Smooth muscle cell (in vitro differentiated cells): ENCODE results near the gene PTPRM. TPM values are rescaled to one million over a fixed set of nuclear protein-coding genes. Genes with fewer than 3 reads are reported as not detected.

Experiments used
- DNase-seq: peaks from one replicate; lab custom pipeline; 2025; ENCODE audit not compliant: unreplicated experiment; lab: John Stamatoyannopoulos, UW
- H2AFZ ChIP-seq: fragments of 200-600 bp; sonication (generic); 2 replicates; pipeline ENCODE4 v1.6.0; 2016; ENCODE audit warnings: antibody characterized with exemption, low read depth, mild to moderate bottlenecking
- H3F3A ChIP-seq: fragments of 200-600 bp; sonication (generic); 2 replicates; pipeline ENCODE4 v1.6.0; 2017; ENCODE audit warnings: antibody characterized with exemption, low read depth
- H3K27ac ChIP-seq: fragments of 200-600 bp; sonication (generic); 2 replicates; pipeline ENCODE4 v1.5.1; 2016; ENCODE audit warnings: low read depth, mild to moderate bottlenecking
- H3K27me3 ChIP-seq: fragments of 200-600 bp; sonication (generic); 2 replicates; pipeline ENCODE4 v1.6.1; 2016; ENCODE audit warnings: low read depth, mild to moderate bottlenecking
- H3K36me3 ChIP-seq: fragments of 200-600 bp; sonication (generic); 2 replicates; pipeline ENCODE4 v1.5.1; 2016; ENCODE audit warnings: low read depth
- H3K4me1 ChIP-seq: fragments of 200-600 bp; sonication (generic); 2 replicates; pipeline ENCODE4 v1.5.1; 2016; ENCODE audit warnings: low read depth
- H3K4me2 ChIP-seq: fragments of 200-600 bp; sonication (generic); 2 replicates; pipeline ENCODE4 v1.6.0; 2016; ENCODE audit warnings: mild to moderate bottlenecking
- H3K4me3 ChIP-seq: fragments of 200-600 bp; sonication (generic); 2 replicates; pipeline ENCODE4 v1.5.1; 2016; ENCODE audit warnings: mild to moderate bottlenecking
- H3K79me2 ChIP-seq: fragments of 200-600 bp; sonication (generic); 2 replicates; pipeline ENCODE4 v1.6.0; 2016; ENCODE audit warnings: low read depth, mild to moderate bottlenecking
- H3K9ac ChIP-seq: fragments of 200-600 bp; sonication (generic); 2 replicates; pipeline ENCODE4 v1.6.0; 2016; ENCODE audit warnings: low read depth
- H3K9me3 ChIP-seq: fragments of 200-600 bp; sonication (generic); replicated peaks from 2 replicates; pipeline ENCODE4 v1.5.1; 2016; ENCODE audit warnings: low read depth
- H4K20me1 ChIP-seq: fragments of 200-600 bp; sonication (generic); 2 replicates; pipeline ENCODE4 v1.6.0; 2016; ENCODE audit warnings: low read depth
- CTCF ChIP-seq: fragments of 200-600 bp; sonication (generic); IDR thresholded peaks from 2 replicates; pipeline ENCODE4 v1.5.1; 2017; ENCODE audit warnings: borderline replicate concordance, mild to moderate bottlenecking, antibody characterized with exemption; ENCODE audit not compliant: insufficient read depth, poor library complexity, severe bottlenecking
- WGBS: methylation state at CpG from one replicate; pipeline ENCODE4 v1.1.7; 2016; ENCODE audit warnings: low lambda C conversion rate; 5-methylcytosine and 5-hydroxymethylcytosine counted together
- polyA plus RNA-seq: library from polyadenylated mRNA; unstranded; fragments of >200 nt; fragmentation: Nextera tagmentation; extraction: Ambion mirVana; gene quantifications from 2 replicates; pipeline ENCODE4 v1.2.1, GENCODE V29; 2016
- total RNA-seq: library from RNA; depleted of rRNA; stranded (reverse); fragments of >200 nt; gene quantifications from 2 replicates; pipeline ENCODE4 v1.2.3, GENCODE V29; 2014

Gene PTPRM
- total and polyA plus RNA-seq, 2 experiments from 2014 or later: 57.5 to 115 TPM

DNA sequence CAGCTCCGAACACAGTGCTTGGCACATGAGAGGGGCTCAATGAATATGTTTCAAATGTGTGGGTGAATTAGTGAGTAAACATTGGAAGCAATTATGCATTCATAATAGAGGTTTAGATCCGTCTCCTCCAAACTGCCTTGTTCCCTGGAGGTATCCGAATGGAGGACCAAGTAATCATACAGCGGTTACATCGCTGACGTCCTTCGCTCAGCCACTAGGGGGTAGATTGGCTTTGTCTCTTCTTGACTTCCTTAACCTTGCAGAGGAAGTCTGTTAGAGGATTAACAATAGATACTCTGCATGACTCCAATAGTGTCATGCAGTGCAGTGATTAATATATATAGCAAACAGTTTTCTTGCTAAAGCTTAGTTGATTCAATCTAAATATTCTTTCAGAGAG is 517.0 kb downstream of the PTPRM start:
- WGBS: 15% methylated on average over 7 of the region's 7 CpGs
- DNase-seq: no peak

DNA sequence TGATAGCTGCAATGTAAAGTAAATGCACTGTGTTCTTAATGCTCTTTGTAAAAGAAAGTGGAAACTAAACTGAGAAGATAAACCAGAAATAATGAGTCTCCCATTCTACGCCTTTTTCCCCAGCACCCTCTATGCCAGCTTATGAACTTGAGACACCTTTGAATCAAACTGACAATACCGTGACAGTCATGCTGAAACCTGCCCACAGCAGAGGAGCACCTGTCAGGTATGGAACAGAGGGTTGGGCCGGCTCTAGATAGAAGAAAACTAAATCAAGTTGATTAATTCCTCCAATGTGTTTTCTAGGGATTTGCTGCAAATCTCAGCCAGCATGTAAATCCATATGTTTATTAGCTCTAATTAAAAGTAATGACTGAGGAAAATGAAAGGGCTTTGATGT is 521.5 kb downstream of the PTPRM start:
- Histone ChIP-seq H3K27ac (no peak overlapping the region), H3K9ac (no peak overlapping the region), H3K79me2 (no peaks in the 10 kb centered on the region), H3K4me2 (no peak overlapping the region), H3K4me1 (peaks cover 3% of the 10 kb centered on the region), H3F3A (no peaks in the 10 kb centered on the region), H3K9me3 (no peaks in the 10 kb centered on the region), H2AFZ (no peak overlapping the region), H3K27me3 (no peaks in the 10 kb centered on the region), H3K36me3 (no peaks in the 10 kb centered on the region), H3K4me3 (no peak overlapping the region), H4K20me1 (no peaks in the 10 kb centered on the region)
- 89% methylated on average over 3 of the region's 3 CpGs for WGBS
- no peak for TF ChIP-seq CTCF
- DNase-seq: no peak

More for the DNA sequence above, 517.0 kb downstream of the PTPRM start:
- Histone ChIP-seq H3K9ac (no peak overlapping the region), H2AFZ (no peak overlapping the region), H3K36me3 (no peaks in the 10 kb centered on the region), H3K27ac (no peak overlapping the region), H3K4me1 (peaks cover 3% of the 10 kb centered on the region), H3K9me3 (no peaks in the 10 kb centered on the region), H3K79me2 (no peaks in the 10 kb centered on the region), H3F3A (no peaks in the 10 kb centered on the region), H4K20me1 (no peaks in the 10 kb centered on the region), H3K27me3 (no peaks in the 10 kb centered on the region), H3K4me2 (no peak overlapping the region), H3K4me3 (no peak overlapping the region)
- peak; percentile 51 for TF ChIP-seq CTCF

DNA sequence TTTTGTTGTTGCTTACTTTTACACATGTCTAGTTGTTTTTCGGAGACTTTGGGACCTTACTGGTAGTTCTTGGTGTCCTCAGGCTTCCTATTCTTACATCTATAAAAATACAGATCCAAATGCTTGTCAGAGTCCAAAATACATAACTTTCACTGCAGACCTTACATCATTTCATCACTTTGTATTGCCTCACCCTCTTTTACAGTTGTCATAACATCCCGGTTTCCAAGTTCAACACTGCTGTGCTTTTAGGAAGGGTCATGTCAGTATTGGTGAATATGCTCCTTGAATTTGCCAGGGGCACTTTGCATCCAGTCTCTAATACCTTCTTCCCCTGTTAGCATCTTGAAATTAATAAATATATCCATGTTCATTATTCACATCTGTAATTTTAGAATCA is 523.9 kb downstream of the PTPRM start:
- DNase-seq: no peak

More for the DNA sequence above, 523.9 kb downstream of the PTPRM start:
- Histone ChIP-seq H3K79me2 (no peaks in the 10 kb centered on the region), H3K27ac (no peak overlapping the region), H3K4me1 (no peaks in the 10 kb centered on the region), H3K4me2 (no peak overlapping the region), H2AFZ (no peak overlapping the region), H3K27me3 (no peaks in the 10 kb centered on the region), H3F3A (no peaks in the 10 kb centered on the region), H3K9me3 (no peaks in the 10 kb centered on the region), H3K36me3 (no peaks in the 10 kb centered on the region), H3K9ac (no peak overlapping the region), H4K20me1 (no peaks in the 10 kb centered on the region), H3K4me3 (no peak overlapping the region)
- 88% methylated on average over 2 of the region's 2 CpGs for WGBS
- no peak for TF ChIP-seq CTCF
